AG09309 (cell line): Measurements from ENCODE around the gene IL6.
"Not testable (repeated sequence)": the region's sequence is repeated elsewhere in the genome, so short reads cannot be mapped to it uniquely, and the experiment has no call there.

Experiments used
- DNase-seq: peaks from one replicate; pipeline ENCODE4 v3.0.0-alpha.2; 2010; ENCODE audit warnings: low read depth
- H3K4me3 ChIP-seq: 2 replicates; pipeline ENCODE4 v1.5.1; 2011; ENCODE audit warnings: mild to moderate bottlenecking, low read depth, low read length, moderate library complexity; ENCODE audit not compliant: control insufficient read depth
- CTCF ChIP-seq: IDR thresholded peaks from 2 replicates; pipeline ENCODE4 v1.5.1; 2011; ENCODE audit warnings: mild to moderate bottlenecking, low read depth, low read length, inconsistent platforms; ENCODE audit not compliant: insufficient read depth, control insufficient read depth; ENCODE audit errors: missing control alignments

IL6 gene

GRCh38 chr7:22726907-22727713 is at the start of gene IL6:
TSS of gene IL6 (plus strand) at chr7:22727200. CDS start at chr7:22727263, 63 bp downstream.
- DNase-seq, result peak; percentile 97
- H3K4me3 ChIP-seq, result peak within 1 kb of the TSS; percentile 75
- no peak for TF ChIP-seq CTCF

- H3K4me3 ChIP-seq, DNase-seq: not testable (repeated sequence)
Observed at GRCh38 chr7:22677263-22677662, 49.7 kb upstream of the IL6 start.

- DNase-seq, result no peak
- no peak for TF ChIP-seq CTCF
- no peak overlapping the region for H3K4me3 ChIP-seq
Observed at GRCh38 chr7:22677680-22678079, 49.3 kb upstream of the IL6 start.

GRCh38 chr7:22680482-22680911 is 46.5 kb upstream of the IL6 start:
- TF ChIP-seq CTCF, result no peak
- H3K4me3 ChIP-seq, result no peak overlapping the region
- DNase-seq, result no peak

- no peak overlapping the region for H3K4me3 ChIP-seq
- DNase-seq, result no peak
- no peak for TF ChIP-seq CTCF
Observed at GRCh38 chr7:22681312-22681711, 45.7 kb upstream of the IL6 start.

- DNase-seq, result no peak
- no peak for TF ChIP-seq CTCF
- no peak overlapping the region for H3K4me3 ChIP-seq
Observed at GRCh38 chr7:22681852-22682657, 44.9 kb upstream of the IL6 start.

GRCh38 chr7:22683379-22683778 is 43.6 kb upstream of the IL6 start:
- no peak for TF ChIP-seq CTCF
- no peak overlapping the region for H3K4me3 ChIP-seq
- no peak for DNase-seq
